Left cardiac atrium (tissue), 4 donors: Measurements from ENCODE around the gene TOX3. TPM values are rescaled to one million over a fixed set of nuclear protein-coding genes. Genes with fewer than 3 reads are reported as not detected.

Source experiments
- ATAC-seq, 2 donors: fragments of 200-7000 bp; cut with Tn5 transposase; one replicate each; pipeline ENCODE4 v1.9.1; 2020; ENCODE audit warnings: mild to moderate bottlenecking in 2 of 2, moderate library complexity in 2 of 2
- DNase-seq: peaks from one replicate; pipeline ENCODE4 v3.0.0-alpha.2; 2020
- intact Hi-C, 2 donors: fragments of 100-400 bp; cut with DNase I; formaldehyde crosslinking; loops; one replicate each; pipeline versions ENCODE4 v1.14.1 to v1.15.1; 2022 to 2023
- total RNA-seq, 2 donors: library from RNA; stranded (reverse); fragmentation: NEBNext Ultra II Directional; extraction: Animal tissue kit (Norgen Biotek cat#: 25700); gene quantifications; one replicate each; pipeline ENCODE4 v1.2.1, GENCODE V29; 2021
- donor health status: DM: no; HTN: yes; CAD: no.
- donor health status: DM: no; HTN: yes; CAD: no; lungs with severe emphysema.
- donor health status: DM: yes; HTN: yes; CAD: no.
- donor health status: Dilated cardiomyopathy.

Gene TOX3
- total RNA-seq, 2 donors from 2014 or later: not detected

DNA sequence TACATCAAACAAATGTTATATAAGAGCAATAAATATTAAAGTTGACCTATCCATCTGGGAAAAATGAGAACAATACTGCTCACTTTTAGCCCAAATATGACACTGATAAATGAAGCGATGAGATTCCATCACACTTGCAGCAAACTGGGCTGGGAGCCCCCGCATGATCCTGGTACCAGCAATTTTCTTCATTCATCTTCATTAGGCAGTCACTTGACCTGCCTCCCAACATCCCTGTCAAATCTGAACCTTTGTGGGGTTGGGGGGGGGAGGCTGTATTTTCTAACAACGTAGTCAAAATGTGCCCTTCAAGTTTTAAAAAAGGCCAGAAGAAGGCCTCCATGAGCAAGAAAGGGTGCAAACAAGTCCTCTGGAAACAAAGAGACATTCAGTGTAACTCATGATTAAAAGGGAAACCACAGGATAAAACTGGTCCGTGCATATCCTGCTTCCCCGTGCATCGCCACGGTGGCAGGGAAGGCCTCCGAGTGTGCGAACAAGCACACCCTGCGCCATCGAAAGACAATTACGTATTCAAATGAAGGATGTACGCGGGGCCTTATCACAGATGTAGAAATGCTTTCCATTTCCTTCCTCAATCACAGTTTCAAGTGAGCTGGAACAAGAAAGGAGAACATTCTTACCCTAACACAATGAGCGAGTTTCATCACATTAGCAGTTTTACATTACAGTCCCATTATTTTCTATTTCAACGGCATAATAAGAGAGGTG lies 48.4 kb downstream of the TOX3 start:
- intact Hi-C loops: no loop called here
- no peak for ATAC-seq
- DNase-seq: no peak

DNA sequence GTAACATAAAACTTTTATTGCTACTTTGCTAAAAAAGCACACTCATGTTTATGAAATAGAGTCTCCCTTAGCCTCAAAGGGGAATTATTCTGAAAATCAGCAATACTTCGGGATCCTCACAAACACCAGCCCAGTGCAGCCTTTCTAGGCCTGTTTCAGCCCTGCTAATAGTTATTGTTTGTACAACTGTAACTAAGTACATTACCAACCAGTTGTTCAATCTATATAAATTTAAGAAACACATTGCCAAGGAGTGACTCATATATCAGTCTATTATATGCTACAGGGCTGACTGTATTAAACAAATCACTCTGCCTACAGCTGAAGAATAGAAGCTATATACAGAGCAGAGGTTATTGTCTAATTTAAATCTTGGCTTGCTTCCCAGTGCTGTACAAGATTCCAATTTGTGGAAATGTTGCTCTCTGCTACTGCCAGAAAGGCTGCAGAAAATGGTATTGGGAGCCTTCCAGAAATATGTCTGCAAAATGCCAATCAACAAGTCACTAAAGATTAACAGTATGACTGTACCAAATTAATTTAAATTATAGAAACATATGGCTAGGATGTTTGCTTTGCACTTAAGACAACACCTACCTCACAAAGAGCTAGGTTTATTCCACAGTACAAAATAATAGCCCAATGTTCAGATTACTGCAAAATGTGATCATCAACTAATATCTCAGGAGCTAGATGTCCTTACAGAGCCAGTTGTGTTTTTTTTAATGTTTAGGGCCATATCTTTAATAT lies 49.7 kb downstream of the TOX3 start:
- DNase-seq (no peak), ATAC-seq (no peak)
- intact Hi-C loops: no loop called here

DNA sequence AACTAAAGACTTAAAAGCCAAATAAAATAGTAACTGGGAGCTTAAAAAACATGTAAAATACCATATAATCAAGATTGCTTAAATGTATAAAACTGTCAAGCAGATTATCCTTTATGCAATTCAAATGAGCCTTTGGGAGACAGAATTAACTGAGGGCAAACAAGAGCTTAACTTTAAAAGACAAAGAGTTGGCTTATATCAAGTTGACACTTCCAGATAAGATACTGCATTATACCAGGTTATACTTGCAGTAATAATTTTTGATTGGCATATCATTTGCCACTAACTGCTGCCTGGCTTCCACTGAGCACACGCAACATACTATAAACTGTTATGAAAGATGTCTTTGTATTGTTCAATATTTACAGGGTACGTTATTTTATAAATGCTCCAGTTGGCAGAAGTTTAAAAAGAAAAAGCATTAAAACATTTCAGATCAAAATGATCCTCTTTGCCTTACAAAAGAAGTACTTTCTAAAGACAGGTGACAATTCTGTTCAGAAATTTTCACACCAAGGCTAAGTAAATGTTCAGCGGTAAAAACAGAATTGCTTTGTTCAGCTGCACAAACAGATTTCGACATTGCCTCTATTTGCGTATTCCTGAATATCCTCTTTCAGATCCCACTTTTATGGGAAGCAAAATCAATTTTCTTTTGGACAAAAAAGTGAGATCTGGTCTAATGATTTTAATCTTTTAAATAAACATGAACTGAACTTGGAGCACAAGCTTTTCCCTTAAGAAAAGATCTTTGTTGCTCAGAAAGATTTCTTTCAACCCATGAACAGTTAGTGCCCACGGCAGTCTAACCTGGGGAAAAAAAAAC lies 50.7 kb downstream of the TOX3 start:
- no peak for DNase-seq
- intact Hi-C loops: no loop called here
- ATAC-seq: no peak

DNA sequence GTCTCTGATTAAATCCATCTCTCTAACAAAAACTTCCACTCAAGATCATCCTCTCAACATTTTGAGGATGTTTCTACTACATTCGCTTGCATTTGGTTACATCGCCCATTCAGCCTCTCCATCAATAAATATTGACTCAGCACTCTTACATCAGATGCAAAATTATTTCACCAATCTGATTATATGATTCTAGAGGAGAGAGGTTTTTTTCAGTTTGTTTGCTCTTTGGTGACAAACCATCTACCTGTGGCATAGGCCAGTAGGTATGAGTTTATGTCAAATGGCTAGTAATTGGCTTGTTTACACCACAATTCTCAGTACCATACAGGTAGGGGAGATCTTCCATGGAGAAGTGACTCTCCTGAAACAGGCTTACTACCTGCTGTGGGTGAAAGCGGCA lies 52.3 kb downstream of the TOX3 start:
- intact Hi-C loops: no loop called here
- DNase-seq (no peak), ATAC-seq (no peak)

DNA sequence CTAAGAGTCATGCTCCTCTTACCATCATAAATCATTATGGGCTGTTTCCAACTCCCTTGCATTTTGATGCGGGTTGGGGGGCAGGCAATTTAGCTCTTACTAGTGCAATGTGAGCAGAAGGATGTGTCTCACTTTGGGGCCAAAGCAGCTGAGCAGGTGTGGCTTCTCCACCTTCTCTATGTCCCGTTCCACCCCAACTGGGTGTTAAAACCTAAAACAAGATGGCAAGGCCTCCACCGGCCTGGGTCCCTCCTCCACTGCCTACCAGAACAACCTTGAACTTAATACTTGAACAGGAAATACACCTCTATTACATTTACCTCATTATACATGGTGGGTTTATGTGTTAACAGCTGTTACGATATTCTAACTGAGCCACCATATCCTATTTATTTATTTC lies 52.8 kb downstream of the TOX3 start:
- DNase-seq (no peak), ATAC-seq (no peak)
- intact Hi-C loops: no loop called here

DNA sequence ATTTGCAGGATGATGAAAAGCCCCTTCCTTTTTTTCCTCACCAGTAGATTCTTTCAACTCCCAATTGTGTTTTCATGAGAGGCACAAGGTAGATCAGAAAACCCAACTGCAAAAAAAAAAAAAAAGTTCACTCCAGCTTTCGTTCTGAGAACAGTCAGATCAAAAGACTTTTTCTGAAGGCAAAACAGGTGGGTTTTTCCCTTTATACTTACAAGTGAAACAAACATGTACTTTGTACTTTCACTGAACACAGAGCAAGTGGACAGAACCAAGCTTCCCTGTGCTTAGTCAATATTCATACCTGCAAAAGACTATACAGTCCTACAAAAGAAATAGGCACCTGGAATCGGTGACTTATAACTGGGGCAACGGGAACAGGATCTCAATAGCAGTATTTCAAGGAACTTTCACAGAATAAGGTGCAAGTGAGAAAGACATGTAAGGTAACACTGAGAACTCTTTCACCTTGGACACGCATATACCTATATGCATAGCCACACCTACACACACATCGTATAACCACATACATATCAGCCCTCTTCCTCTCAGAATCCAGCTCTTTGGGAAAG lies 54.1 kb downstream of the TOX3 start:
- DNase-seq: no peak
- ATAC-seq: no peak
- intact Hi-C loops: no loop called here

DNA sequence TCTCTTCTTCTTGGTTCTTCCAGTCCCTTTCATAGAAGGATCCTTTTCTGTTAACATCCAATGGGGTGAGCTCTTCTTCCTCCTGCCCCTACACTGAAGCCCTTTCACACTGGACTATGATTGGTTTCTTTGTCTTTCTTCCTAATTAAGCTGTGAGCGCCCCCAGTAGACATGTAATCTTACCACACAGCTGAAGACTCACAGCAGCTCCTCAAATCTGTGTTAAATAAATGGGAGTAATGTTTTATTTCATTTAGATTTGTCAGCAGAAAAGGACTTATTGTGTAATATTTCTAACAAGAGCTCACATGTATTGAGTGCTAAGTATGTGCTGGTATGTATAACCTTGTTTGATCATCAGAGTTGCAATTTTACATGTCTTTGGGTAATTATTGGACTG lies 55.7 kb downstream of the TOX3 start:
- intact Hi-C loops: no loop called here
- ATAC-seq: no peak
- DNase-seq: no peak

DNA sequence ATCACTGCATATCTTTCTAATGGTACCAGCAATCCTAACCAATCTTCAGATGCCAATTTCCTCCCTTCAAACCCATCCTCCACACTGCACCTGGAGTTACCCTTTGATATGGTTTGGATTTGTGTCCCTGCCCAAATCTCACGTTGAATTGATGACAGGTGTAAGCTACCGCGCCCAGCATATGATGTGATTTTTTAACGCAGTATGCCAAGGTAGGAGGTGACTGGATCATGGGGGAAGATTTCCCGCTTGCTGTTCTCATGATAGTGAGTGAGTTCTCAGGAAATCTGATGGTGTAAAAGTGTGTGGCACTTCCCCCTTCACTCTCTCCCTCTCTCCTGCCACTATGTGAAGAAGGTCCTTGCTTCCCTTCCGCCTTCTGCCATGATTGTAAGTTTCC lies 57.0 kb downstream of the TOX3 start:
- ATAC-seq: no peak
- intact Hi-C loops: no loop called here
- no peak for DNase-seq

DNA sequence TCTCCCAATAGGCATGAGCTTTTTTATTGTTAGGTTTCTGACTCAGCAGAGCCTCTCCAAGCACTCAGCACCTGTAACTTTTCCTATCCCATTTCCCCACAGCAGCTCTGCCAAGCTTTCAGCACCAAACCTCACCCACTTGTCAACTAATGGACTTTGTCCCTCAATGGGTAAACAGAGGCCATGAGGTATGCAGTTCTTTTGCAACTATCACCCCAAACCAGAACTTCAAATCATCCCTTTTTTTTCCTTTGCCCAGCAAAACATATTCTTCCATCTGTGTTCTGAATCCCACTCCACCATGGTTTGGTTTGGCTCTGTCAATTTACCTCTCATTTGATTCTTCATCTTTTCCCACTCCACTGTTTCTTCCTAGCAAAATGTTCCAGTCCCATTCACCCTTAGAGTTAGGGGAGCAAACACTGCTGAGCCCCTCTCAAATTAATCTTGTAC lies 58.1 kb downstream of the TOX3 start:
- intact Hi-C loops: no loop called here
- DNase-seq (no peak), ATAC-seq (no peak)

DNA sequence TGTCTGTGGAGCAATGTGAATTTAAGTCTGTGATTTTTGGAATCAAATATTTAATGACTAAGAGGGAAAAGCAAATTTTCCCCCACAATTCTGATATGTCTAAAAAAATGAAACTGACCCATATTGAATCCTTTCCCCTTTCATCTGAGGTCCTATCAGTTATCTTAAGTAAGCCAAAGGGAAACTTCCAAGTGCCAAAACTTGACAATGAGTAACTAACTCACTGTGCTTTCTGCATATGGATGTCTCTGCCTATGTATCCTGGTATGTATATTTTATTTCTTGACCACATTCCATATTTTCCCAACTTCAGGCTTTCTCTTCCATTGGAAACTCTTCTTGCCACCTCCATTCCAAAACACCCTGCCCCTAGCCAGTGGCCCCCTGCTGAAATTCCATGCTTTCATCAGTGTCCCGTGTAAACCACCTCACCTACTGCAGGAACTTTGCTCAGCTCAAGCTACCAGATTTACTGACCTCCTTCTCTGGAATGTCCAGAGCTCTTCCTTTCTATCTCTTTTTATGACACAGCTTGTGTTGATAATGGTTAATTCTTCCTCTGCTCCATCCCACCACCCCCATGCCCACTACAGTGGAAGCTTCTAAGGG lies 59.0 kb downstream of the TOX3 start:
- DNase-seq (no peak), ATAC-seq (no peak)
- intact Hi-C loops: no loop called here

DNA sequence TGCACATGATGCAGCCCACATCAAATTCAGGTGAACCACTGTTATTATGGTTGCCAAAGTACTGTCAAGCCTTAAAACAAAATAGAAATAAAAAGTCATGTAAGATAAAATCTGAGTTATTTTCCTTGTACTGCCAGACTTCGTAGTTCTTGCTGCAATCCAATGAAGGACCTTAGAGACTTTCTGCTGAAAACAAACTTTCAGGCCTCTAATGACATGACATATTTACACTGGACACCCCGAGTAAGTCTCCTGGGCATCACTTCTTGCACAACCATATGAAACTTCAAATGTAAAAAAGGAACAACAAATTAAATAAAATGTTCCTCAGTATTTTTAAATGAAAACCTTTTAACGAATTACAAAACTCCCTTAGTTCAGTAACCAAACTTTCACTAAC lies 66.7 kb downstream of the TOX3 start:
- ATAC-seq (no peak), DNase-seq (no peak)
- intact Hi-C loops: no loop called here

DNA sequence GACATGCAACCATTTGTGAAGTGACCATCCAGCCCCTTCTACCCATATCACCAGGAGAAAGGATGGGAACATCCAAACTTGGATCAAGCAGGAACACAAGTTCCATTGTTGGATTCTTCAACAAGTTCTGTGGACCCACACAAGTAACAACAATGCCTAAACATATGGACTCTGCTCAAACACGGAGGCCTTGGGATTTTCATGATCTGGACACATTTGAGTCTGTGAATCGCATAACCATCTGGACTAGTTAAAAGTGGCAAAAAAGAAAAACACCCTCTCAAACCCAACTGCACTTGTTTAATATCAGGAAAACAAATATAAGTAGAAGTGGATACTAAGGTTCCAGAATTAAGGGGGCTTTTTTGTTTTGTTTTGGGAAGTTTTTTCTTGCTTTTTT lies 70.8 kb downstream of the TOX3 start:
- no peak for ATAC-seq
- intact Hi-C loops: no loop called here
- DNase-seq: no peak

DNA sequence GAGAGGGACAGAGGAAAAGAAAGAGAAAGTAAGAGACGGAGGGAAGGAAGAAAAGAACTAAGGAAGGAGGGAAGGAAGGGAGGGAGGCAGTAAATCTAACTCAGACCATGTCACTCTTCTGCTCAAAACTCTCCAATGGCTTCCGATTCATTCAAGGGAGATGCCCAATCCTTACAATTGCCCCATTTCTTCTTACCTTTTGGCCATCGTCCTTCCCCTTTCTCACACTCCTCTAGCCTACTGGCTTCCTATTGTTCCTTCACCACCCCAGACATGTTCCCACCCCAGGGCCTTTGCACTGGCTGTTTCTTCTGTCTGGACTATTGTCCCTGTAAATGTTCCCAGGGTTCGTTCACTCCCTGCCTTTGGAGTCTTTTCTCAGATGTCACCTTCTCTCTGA lies 72.3 kb downstream of the TOX3 start:
- DNase-seq: no peak
- ATAC-seq: no peak
- intact Hi-C loops: no loop called here

DNA sequence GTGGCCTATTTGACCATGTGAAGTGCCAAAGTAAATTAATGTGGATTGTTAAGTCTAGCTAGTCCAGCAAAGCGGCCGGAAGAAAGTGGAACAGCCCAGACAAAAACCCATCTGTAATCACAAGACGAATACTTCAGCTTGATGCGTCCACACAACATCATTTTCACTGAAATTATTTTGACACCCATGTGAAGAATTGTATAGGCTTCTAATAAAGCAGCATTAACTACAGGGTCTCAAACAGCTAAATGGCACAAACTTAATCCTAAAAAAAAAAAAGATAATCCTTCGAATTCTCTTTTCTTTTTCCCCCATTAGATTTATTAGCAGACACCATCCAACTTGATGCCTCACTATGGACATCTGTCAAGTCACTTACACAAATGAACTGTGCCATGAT lies 73.8 kb downstream of the TOX3 start:
- intact Hi-C loops: no loop called here
- ATAC-seq: no peak

DNA sequence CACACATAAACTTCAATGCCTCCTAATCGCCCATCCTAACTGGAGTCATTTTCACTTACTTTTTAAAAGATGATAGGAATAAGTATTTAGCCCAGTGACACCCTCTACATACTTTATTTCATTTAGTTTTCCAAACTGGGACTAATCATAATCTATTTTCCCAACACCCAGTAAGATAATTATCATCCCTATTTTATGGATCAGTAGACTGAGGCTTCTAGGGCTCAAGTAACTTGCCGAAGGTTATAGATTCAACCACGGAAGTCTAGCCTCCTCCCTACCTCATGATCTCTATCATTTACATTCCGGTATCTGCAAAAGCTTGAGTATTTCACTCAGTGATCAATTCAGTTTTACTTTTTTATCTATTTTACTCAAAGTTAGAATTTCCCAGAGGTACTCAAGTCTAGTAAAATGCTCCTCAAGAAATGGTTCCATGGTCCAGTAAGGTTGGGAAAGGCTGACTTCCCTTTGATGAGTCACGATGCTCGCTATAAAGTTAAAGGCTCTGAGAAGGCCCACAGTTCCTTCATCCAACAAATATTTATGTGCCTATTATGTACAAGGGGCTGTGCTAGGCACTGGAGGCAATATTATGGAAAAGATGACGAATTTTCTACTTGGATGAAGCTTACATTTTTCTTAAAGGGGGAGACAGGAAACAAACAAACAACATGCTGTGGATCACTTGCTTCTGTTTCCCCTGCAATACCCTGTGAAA lies 75.1 kb downstream of the TOX3 start:
- intact Hi-C loops: no loop called here
- DNase-seq: no peak
- no peak for ATAC-seq

More for the DNA sequence above, 73.8 kb downstream of the TOX3 start:
- DNase-seq: no peak

DNA sequence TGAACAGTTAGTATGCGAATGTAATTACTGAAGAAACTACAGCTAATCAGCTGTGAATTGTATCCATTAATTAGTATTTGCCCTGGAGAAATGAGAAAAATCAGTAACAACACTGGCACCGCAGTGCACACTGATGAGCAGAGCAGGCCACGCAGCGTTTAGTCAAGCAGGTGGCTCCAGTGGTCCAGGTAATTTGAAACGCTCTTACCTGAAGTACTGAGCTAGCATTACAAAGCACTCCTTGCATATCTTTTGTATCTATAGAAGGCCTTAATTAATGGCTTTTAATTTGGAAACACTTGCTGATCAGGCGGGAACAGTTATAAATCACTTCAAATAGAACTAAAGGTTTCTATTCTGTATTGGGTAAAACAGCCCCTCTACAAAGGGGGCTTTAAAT lies 76.4 kb downstream of the TOX3 start:
- intact Hi-C loops: no loop called here
- DNase-seq: no peak

DNA sequence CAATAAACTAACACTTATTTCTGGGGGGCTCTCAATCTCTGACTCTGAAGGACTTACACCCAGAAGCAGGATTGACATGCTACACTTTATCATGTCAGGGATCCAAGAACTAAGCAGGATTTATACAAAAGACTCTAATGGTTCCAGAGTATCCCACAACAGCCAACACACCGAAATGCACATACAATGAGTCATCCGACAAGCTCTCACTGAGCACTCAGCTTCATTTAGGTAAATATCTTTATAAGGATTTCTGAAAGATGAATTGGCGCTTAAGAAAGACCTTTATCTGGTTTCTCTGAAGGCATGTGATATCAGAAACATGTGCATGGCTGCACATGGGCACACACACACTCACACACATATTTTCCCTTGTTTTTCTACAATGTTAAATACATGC lies 77.2 kb downstream of the TOX3 start:
- intact Hi-C loops: no loop called here
- DNase-seq (no peak), ATAC-seq (no peak)

More for the DNA sequence above, 76.4 kb downstream of the TOX3 start:
- ATAC-seq: no peak

DNA sequence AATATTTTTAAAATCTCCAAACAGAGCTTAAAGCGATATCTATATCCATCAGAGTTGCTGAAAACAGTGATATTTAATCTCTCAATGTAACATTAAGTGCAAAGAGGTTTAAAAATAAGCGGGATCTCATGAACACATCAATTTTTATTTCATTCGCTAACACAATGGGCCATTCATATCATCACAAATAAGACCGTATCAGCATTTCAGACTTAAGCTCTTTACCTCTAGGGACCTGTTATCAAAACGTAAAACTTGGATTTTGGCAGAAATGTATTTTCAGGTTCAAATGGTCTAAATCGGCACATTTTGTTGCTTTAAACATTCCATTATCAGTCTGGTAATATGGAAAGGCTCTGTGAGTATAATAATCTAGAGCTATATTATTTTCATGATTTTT lies 77.9 kb downstream of the TOX3 start:
- DNase-seq (no peak), ATAC-seq (no peak)
- intact Hi-C loops: no loop called here

DNA sequence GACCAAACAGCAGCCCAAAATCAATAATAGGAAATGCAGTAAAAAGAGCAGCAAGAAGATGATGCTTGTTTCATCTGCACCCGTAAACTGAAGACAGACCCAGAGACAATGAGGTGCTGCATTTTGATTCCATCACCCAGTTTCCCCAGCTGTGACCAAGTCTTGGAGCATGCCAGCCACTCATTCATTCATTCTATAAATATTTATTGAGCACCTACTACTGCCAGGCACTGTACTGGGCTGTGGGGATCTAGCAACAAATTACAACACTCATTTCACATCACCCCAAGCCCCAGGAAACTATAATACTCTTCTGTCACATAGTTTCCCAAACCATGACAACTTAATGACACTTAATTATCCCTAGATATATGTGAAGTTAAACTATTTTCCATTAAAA lies 79.2 kb downstream of the TOX3 start:
- intact Hi-C loops: no loop called here
- ATAC-seq (no peak), DNase-seq (no peak)
